H7 (cell line): Measurements from ENCODE around the gene ACSL4. TPM values are rescaled to one million over a fixed set of nuclear protein-coding genes. Genes with fewer than 3 reads are reported as not detected.
A peak's percentile ranks its signal among the peaks of the same experiment; 100 is the strongest.

ENCODE experiments used
- DNase-seq: peaks from one replicate; pipeline ENCODE4 v3.0.0; 2012
- H3K27me3 ChIP-seq: 2 replicates; pipeline ENCODE4 v1.6.0; 2011; ENCODE audit warnings: mild to moderate bottlenecking, low read length; ENCODE audit not compliant: control insufficient read depth, insufficient read depth
- H3K36me3 ChIP-seq: replicated peaks from 2 replicates; pipeline ENCODE4 v1.5.1; 2011; ENCODE audit warnings: low read length; ENCODE audit not compliant: control insufficient read depth, insufficient read depth
- H3K4me3 ChIP-seq: 2 replicates; pipeline ENCODE4 v1.5.1; 2011; ENCODE audit warnings: low read depth, mild to moderate bottlenecking, control low read depth, low read length, moderate library complexity; ENCODE audit not compliant: insufficient read depth
- total RNA-seq: library from RNA; depleted of rRNA; stranded (reverse); fragments of >200 nt; shearing (Covaris generic); gene quantifications from 2 replicates; pipeline ENCODE4 v1.2.3, GENCODE V29; 2014; rRNA removed

Gene ACSL4
- total RNA-seq, 1 experiment from 2014 or later, result 76.2 TPM

- no peak overlapping the region for H3K4me3 ChIP-seq
Measured at GRCh38 chrX:109626637-109627036, 106.4 kb downstream of the ACSL4 start.

GRCh38 chrX:109624641-109625616 is 108.1 kb downstream of the ACSL4 start, which contains the start of gene KCNE5:
KCNE5 (minus strand) TSS chrX:109625172; CDS start chrX:109625020, 152 bp downstream.
- Histone ChIP-seq H3K4me3 (peak within 1 kb of the TSS; percentile 45), H3K27me3 (peaks cover 11% of the 10 kb centered on the region), H3K36me3 (no peaks in the 10 kb centered on the region)
- peak; percentile 93 for DNase-seq

More at GRCh38 chrX:109626637-109627036, 106.4 kb downstream of the ACSL4 start:
- H3K27me3 ChIP-seq, result peaks cover 11% of the 10 kb centered on the region
- no peak for DNase-seq
- no peaks in the 10 kb centered on the region for H3K36me3 ChIP-seq

- H3K36me3 ChIP-seq, result no peaks in the 10 kb centered on the region
- peak; percentile 10 for DNase-seq
- H3K27me3 ChIP-seq, result peaks cover 11% of the 10 kb centered on the region
- no peak overlapping the region; the same call in 1 of the 2 replicates for H3K4me3 ChIP-seq
Measured at GRCh38 chrX:109623997-109624396, 109.1 kb downstream of the ACSL4 start.

- no peak overlapping the region for H3K4me3 ChIP-seq
- DNase-seq, result no peak
- H3K36me3 ChIP-seq, result no peaks in the 10 kb centered on the region
- H3K27me3 ChIP-seq, result peaks cover 11% of the 10 kb centered on the region
Measured at GRCh38 chrX:109622270-109622669, 110.8 kb downstream of the ACSL4 start.

GRCh38 chrX:109619771-109620170 is 113.3 kb downstream of the ACSL4 start:
- no peak for DNase-seq
- H3K36me3 ChIP-seq, result no peaks in the 10 kb centered on the region
- peaks cover 9% of the 10 kb centered on the region for H3K27me3 ChIP-seq
- H3K4me3 ChIP-seq, result no peak overlapping the region

GRCh38 chrX:109614951-109615350 is 118.1 kb downstream of the ACSL4 start:
- Histone ChIP-seq H3K36me3 (no peaks in the 10 kb centered on the region), H3K4me3 (no peak overlapping the region), H3K27me3 (no peaks in the 10 kb centered on the region)
- no peak for DNase-seq

GRCh38 chrX:109601486-109601885 is 131.6 kb downstream of the ACSL4 start:
- Histone ChIP-seq H3K27me3 (peaks cover 3% of the 10 kb centered on the region; the same call in 1 of the 2 replicates), H3K4me3 (no peak overlapping the region), H3K36me3 (no peaks in the 10 kb centered on the region)
- DNase-seq, result no peak

- Histone ChIP-seq H3K4me3 (peak overlapping the region; percentile 18; the same call in 1 of the 2 replicates), H3K36me3 (no peaks in the 10 kb centered on the region), H3K27me3 (peaks cover 3% of the 10 kb centered on the region; the same call in 1 of the 2 replicates)
- peak; percentile 41 for DNase-seq
Measured at GRCh38 chrX:109600237-109600651, 132.8 kb downstream of the ACSL4 start.

- no peak overlapping the region for H3K4me3 ChIP-seq
- H3K36me3 ChIP-seq, result no peaks in the 10 kb centered on the region
- DNase-seq, result no peak
- peaks cover 3% of the 10 kb centered on the region; the same call in 1 of the 2 replicates for H3K27me3 ChIP-seq
Measured at GRCh38 chrX:109596015-109596414, 137.0 kb downstream of the ACSL4 start.

Other genes starting within 250 kb of the ACSL4 start
- gene NXT2, start 196.4 kb downstream of the ACSL4 start, total RNA-seq, result 28.6 and 30.8 TPM in 2 replicates
- 0.74 and 4.0 TPM in 2 replicates for gene KCNE5, start 108.1 kb downstream of the ACSL4 start, total RNA-seq